ENCODE measurements around the gene STX16.

STX16 gene

DNA sequence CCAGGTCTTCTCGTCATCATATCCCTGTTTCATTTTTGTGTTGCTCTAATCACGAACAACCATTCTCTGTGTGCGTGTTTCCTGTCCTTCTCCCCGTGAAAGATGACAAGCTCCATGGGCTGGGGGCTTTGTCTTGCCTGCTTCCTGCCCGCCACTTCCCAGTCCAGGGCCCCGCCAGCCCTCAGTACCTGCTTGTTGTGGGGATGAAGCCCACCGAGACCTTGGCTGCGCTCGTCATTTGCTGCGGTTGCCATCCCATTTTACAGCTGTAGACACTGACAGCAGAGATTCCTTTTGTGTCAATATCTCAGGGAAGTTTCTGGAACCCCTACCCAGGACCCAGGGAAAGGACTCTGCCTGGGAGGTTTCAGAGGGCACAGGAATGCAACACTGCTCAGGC lies 40.3 kb upstream of the STX16 start:
- H3K36me3 ChIP-seq (ENCODE audit: control insufficient read depth, insufficient read depth, low read length): no peaks in the 10 kb centered on the region
- no peaks in the 10 kb centered on the region for H3K27me3 ChIP-seq (ENCODE audit: control insufficient read depth, insufficient read depth, low read length)
- H3K9me3 ChIP-seq (ENCODE audit: control insufficient read depth, insufficient read depth, low read depth, low read length): peaks cover 11% of the 10 kb centered on the region
- no peaks in the 10 kb centered on the region; the same call in 1 of the 2 replicates for H3K4me1 ChIP-seq (ENCODE audit: control insufficient read depth, insufficient read depth, low read length)
- H3K9ac ChIP-seq (ENCODE audit: low read length): no peak overlapping the region
- H3K4me3 ChIP-seq (ENCODE audit: low read depth, low read length): no peak overlapping the region
- no peak overlapping the region for H3K27ac ChIP-seq (ENCODE audit: low read depth, low read length)

GRCh38 chr20:58611236-58612030 lies 39.6 kb upstream of the STX16 start:
- H3K4me1 ChIP-seq (ENCODE audit: control insufficient read depth, insufficient read depth, low read length): no peaks in the 10 kb centered on the region; the same call in 1 of the 2 replicates
- no peak overlapping the region for H3K27ac ChIP-seq (ENCODE audit: low read depth, low read length)
- H3K4me3 ChIP-seq (ENCODE audit: low read depth, low read length): no peak overlapping the region
- H3K9ac ChIP-seq (ENCODE audit: low read length): no peak overlapping the region
- H3K27me3 ChIP-seq (ENCODE audit: control insufficient read depth, insufficient read depth, low read length): no peaks in the 10 kb centered on the region
- peaks cover 12% of the 10 kb centered on the region for H3K9me3 ChIP-seq (ENCODE audit: control insufficient read depth, insufficient read depth, low read depth, low read length)
- H3K36me3 ChIP-seq (ENCODE audit: control insufficient read depth, insufficient read depth, low read length): no peaks in the 10 kb centered on the region

GRCh38 chr20:58612121-58612691 lies 38.9 kb upstream of the STX16 start:
- no peaks in the 10 kb centered on the region for H3K27me3 ChIP-seq (ENCODE audit: control insufficient read depth, insufficient read depth, low read length)
- no peak overlapping the region for H3K9ac ChIP-seq (ENCODE audit: low read length)

GRCh38 chr20:58613061-58613854 lies 37.8 kb upstream of the STX16 start:
- Histone ChIP-seq H3K27ac (ENCODE audit: low read depth, low read length) (no peak overlapping the region), H3K9ac (ENCODE audit: low read length) (no peak overlapping the region), H3K4me1 (ENCODE audit: control insufficient read depth, insufficient read depth, low read length) (no peaks in the 10 kb centered on the region; the same call in 1 of the 2 replicates), H3K4me3 (ENCODE audit: low read depth, low read length) (no peak overlapping the region), H3K36me3 (ENCODE audit: control insufficient read depth, insufficient read depth, low read length) (no peaks in the 10 kb centered on the region), H3K27me3 (ENCODE audit: control insufficient read depth, insufficient read depth, low read length) (0 out of 2 replicates have a peak, but pooled peaks cover under 1% of the 10 kb centered on the region), H3K9me3 (ENCODE audit: control insufficient read depth, insufficient read depth, low read depth, low read length) (peaks cover 28% of the 10 kb centered on the region)

More at GRCh38 chr20:58612121-58612691, 38.9 kb upstream of the STX16 start:
- Histone ChIP-seq H3K4me1 (ENCODE audit: control insufficient read depth, insufficient read depth, low read length) (no peaks in the 10 kb centered on the region; the same call in 1 of the 2 replicates), H3K36me3 (ENCODE audit: control insufficient read depth, insufficient read depth, low read length) (no peaks in the 10 kb centered on the region), H3K9me3 (ENCODE audit: control insufficient read depth, insufficient read depth, low read depth, low read length) (peaks cover 19% of the 10 kb centered on the region), H3K27ac (ENCODE audit: low read depth, low read length) (no peak overlapping the region), H3K4me3 (ENCODE audit: low read depth, low read length) (no peak overlapping the region)

DNA sequence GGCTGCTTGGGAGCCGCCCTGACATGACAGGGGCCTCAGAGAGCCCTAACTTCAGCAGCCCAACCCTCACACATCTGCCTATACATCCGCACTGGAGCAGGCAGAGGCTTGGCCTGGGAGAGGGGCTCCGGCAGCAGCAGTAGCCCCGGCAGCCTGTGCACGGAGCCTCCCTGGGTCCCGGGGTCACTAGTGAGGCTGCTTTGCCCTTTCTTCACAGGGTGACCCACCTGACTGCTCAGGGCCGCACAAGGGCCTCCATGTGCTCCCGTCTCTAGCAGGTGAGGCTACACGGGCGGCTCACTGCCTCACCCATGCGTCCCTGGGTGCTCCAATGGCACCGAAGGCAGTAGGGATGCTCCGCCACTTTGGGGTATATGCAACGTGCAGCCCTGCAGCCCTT lies 36.7 kb upstream of the STX16 start:
- Histone ChIP-seq H3K36me3 (ENCODE audit: control insufficient read depth, insufficient read depth, low read length) (no peaks in the 10 kb centered on the region), H3K27ac (ENCODE audit: low read depth, low read length) (no peak overlapping the region), H3K4me1 (ENCODE audit: control insufficient read depth, insufficient read depth, low read length) (peaks cover 7% of the 10 kb centered on the region), H3K4me3 (ENCODE audit: low read depth, low read length) (no peak overlapping the region), H3K9me3 (ENCODE audit: control insufficient read depth, insufficient read depth, low read depth, low read length) (peaks cover 28% of the 10 kb centered on the region), H3K27me3 (ENCODE audit: control insufficient read depth, insufficient read depth, low read length) (0 out of 2 replicates have a peak, but pooled peaks cover 2% of the 10 kb centered on the region), H3K9ac (ENCODE audit: low read length) (no peak overlapping the region)

GRCh38 chr20:58614984-58615760 lies 35.9 kb upstream of the STX16 start:
- Histone ChIP-seq H3K4me1 (ENCODE audit: control insufficient read depth, insufficient read depth, low read length) (peaks cover 12% of the 10 kb centered on the region), H3K36me3 (ENCODE audit: control insufficient read depth, insufficient read depth, low read length) (no peaks in the 10 kb centered on the region), H3K4me3 (ENCODE audit: low read depth, low read length) (no peak overlapping the region), H3K27ac (ENCODE audit: low read depth, low read length) (no peak overlapping the region), H3K9me3 (ENCODE audit: control insufficient read depth, insufficient read depth, low read depth, low read length) (peaks cover 28% of the 10 kb centered on the region), H3K27me3 (ENCODE audit: control insufficient read depth, insufficient read depth, low read length) (0 out of 2 replicates have a peak, but pooled peaks cover 2% of the 10 kb centered on the region), H3K9ac (ENCODE audit: low read length) (no peak overlapping the region)

GRCh38 chr20:58616411-58616810 lies 34.7 kb upstream of the STX16 start:
- Histone ChIP-seq H3K4me3 (ENCODE audit: low read depth, low read length) (no peak overlapping the region), H3K36me3 (ENCODE audit: control insufficient read depth, insufficient read depth, low read length) (no peaks in the 10 kb centered on the region), H3K9me3 (ENCODE audit: control insufficient read depth, insufficient read depth, low read depth, low read length) (peaks cover 38% of the 10 kb centered on the region), H3K4me1 (ENCODE audit: control insufficient read depth, insufficient read depth, low read length) (peaks cover 12% of the 10 kb centered on the region), H3K27ac (ENCODE audit: low read depth, low read length) (no peak overlapping the region), H3K27me3 (ENCODE audit: control insufficient read depth, insufficient read depth, low read length) (0 out of 2 replicates have a peak, but pooled peaks cover 2% of the 10 kb centered on the region), H3K9ac (ENCODE audit: low read length) (no peak overlapping the region)

GRCh38 chr20:58617158-58617557 lies 33.9 kb upstream of the STX16 start:
- H3K27me3 ChIP-seq (ENCODE audit: control insufficient read depth, insufficient read depth, low read length): 0 out of 2 replicates have a peak, but pooled peaks cover 2% of the 10 kb centered on the region
- H3K4me1 ChIP-seq (ENCODE audit: control insufficient read depth, insufficient read depth, low read length): peaks cover 12% of the 10 kb centered on the region
- no peak overlapping the region for H3K4me3 ChIP-seq (ENCODE audit: low read depth, low read length)
- H3K9me3 ChIP-seq (ENCODE audit: control insufficient read depth, insufficient read depth, low read depth, low read length): peaks cover 46% of the 10 kb centered on the region
- H3K36me3 ChIP-seq (ENCODE audit: control insufficient read depth, insufficient read depth, low read length): no peaks in the 10 kb centered on the region
- no peak overlapping the region for H3K27ac ChIP-seq (ENCODE audit: low read depth, low read length)
- H3K9ac ChIP-seq (ENCODE audit: low read length): no peak overlapping the region

DNA sequence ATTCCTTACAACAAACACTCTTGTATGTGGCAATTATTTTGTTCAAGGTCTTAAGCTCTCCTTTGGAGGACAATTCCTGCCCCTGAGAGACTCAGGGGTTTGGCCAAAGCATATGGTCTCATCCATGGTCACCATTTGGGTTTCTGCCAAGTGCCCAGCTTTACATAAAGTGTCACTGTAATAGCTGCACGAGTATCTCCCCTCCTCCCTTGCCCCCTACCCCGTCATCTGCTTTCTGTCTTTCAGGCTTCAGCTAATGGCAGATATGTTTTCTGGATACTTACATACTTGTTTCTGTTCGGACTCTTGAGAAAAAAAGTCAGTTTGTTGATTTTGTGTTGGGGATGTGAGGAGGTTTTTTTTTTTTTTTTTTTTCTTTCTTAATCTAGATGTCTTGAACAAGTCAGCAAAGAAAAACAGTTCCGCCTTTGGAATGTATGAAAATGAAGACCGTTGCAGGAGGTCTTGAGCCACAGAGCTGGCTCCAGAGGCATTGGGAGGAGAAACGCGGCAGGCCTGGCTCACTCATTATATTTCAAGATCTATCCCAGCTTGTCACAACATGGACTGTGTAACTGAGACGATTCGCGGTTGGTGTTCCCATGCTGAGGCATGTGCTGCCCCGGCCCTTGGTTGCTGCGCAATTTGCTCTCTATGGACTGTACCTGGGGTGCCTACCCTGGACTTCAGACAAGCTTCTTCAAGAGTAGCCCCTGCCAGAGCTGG lies 32.6 kb upstream of the STX16 start:
- H3K27me3 ChIP-seq (ENCODE audit: control insufficient read depth, insufficient read depth, low read length): 0 out of 2 replicates have a peak, but pooled peaks cover 2% of the 10 kb centered on the region
- peaks cover 59% of the 10 kb centered on the region for H3K9me3 ChIP-seq (ENCODE audit: control insufficient read depth, insufficient read depth, low read depth, low read length)
- H3K9ac ChIP-seq (ENCODE audit: low read length): no peak overlapping the region
- H3K4me1 ChIP-seq (ENCODE audit: control insufficient read depth, insufficient read depth, low read length): peaks cover 12% of the 10 kb centered on the region
- no peaks in the 10 kb centered on the region; the same call in 1 of the 2 replicates for H3K36me3 ChIP-seq (ENCODE audit: control insufficient read depth, insufficient read depth, low read length)
- no peak overlapping the region for H3K27ac ChIP-seq (ENCODE audit: low read depth, low read length)
- no peak overlapping the region for H3K4me3 ChIP-seq (ENCODE audit: low read depth, low read length)

Measured in HUES6 (cell line).